ENCODE measurements around the gene TMEM163.

The TMEM163 gene

GRCh38 chr2:134425724-134426496, 292.9 kb downstream of the TMEM163 start (continued):
- TF ChIP-seq ZNF518A (tag by site-specific recombination; conservative IDR thresholded peaks at IDR 0.05; ENCODE audit: low read depth) (no peak), ZIC2 (tag by site-specific recombination; IDR thresholded peaks at IDR 0.05) (no peak), ZNF2 (tag by site-specific recombination; IDR thresholded peaks at IDR 0.05) (no peak), RBAK (tag by site-specific recombination; IDR thresholded peaks at IDR 0.05) (no peak), REPIN1 (tag by site-specific recombination; IDR thresholded peaks at IDR 0.05; ENCODE audit: low read depth) (no peak), KLF1 (tag by site-specific recombination; IDR thresholded peaks at IDR 0.05) (no peak), ZBTB1 (tag by site-specific recombination; IDR thresholded peaks at IDR 0.05) (no peak), ZNF404 (tag by site-specific recombination; IDR thresholded peaks at IDR 0.05) (no peak)

GRCh38 chr2:134421556-134422328, 297.1 kb downstream of the TMEM163 start:
- 0 out of 2 replicates have a peak, but pooled peaks have one; percentile 35 for TF ChIP-seq ZNF121 (tag by site-specific recombination; IDR thresholded peaks at IDR 0.05)
- no peak for TF ChIP-seq ZSCAN30 (tag by site-specific recombination; IDR thresholded peaks at IDR 0.05)
- no peaks in the 10 kb centered on the region for H3K9me3 ChIP-seq (ENCODE audit: control insufficient read depth, insufficient read depth, low read depth, low read length)
- H3K4me1 ChIP-seq (ENCODE audit: control insufficient read depth, insufficient read depth, low read length) = no peaks in the 10 kb centered on the region
- CTCF ChIA-PET = interaction anchor here (1.0 kb wide), 1 partner anchor 30 kb away, joined by 4 read pairs; no protein-coding TSS in a partner anchor
- no peak overlapping the region for H3K4me3 ChIP-seq (ENCODE audit: low read depth, low read length)
- H3K27ac ChIP-seq (ENCODE audit: extremely low read depth, low read depth, low read length) = no peak overlapping the region
- peaks cover 0 to 26% of the 10 kb centered on the region in 2 experiments; a peak in 2 of 3 replicates for H3K36me3 ChIP-seq (ENCODE audit: control insufficient read depth in 2 of 2, insufficient read depth in 1 of 2, low read length in 2 of 2)
- POLR2A ChIA-PET = no interaction called here

- H3K4me3 ChIP-seq (ENCODE audit: low read depth, low read length) = no peak overlapping the region
- H3K4me1 ChIP-seq (ENCODE audit: control insufficient read depth, insufficient read depth, low read length) = no peaks in the 10 kb centered on the region
- peaks cover 0 to 26% of the 10 kb centered on the region in 2 experiments; a peak in 2 of 3 replicates for H3K36me3 ChIP-seq (ENCODE audit: control insufficient read depth in 2 of 2, insufficient read depth in 1 of 2, low read length in 2 of 2)
- ChIA-PET POLR2A (no interaction called here), CTCF (interaction anchor here (1.0 kb wide), 1 partner anchor 30 kb away, joined by 4 read pairs; no protein-coding TSS in a partner anchor)
- no peaks in the 10 kb centered on the region for H3K9me3 ChIP-seq (ENCODE audit: control insufficient read depth, insufficient read depth, low read depth, low read length)
- H3K27ac ChIP-seq (ENCODE audit: extremely low read depth, low read depth, low read length) = no peak overlapping the region
- TF ChIP-seq ZNF146 (tag by site-specific recombination; IDR thresholded peaks at IDR 0.05) (no peak), ZBTB49 (tag by site-specific recombination; IDR thresholded peaks at IDR 0.05; ENCODE audit: low read depth) (no peak), SETDB1 (IDR thresholded peaks at IDR 0.05; ENCODE audit: insufficient read length, low read length) (no peak), ZNF114 (tag by site-specific recombination; IDR thresholded peaks at IDR 0.05) (no peak), ZNF658 (tag by site-specific recombination; IDR thresholded peaks at IDR 0.05) (no peak), HOXD13 (CRISPR knock-in tag; IDR thresholded peaks at IDR 0.05; ENCODE audit: borderline replicate concordance) (no peak), ZBTB11 (tag by site-specific recombination; conservative IDR thresholded peaks at IDR 0.05; ENCODE audit: low read depth) (no peak), ZSCAN4 (tag by site-specific recombination; IDR thresholded peaks at IDR 0.05) (no peak), ZNF585B (tag by site-specific recombination; IDR thresholded peaks at IDR 0.05) (no peak), ZNF514 (tag by site-specific recombination; IDR thresholded peaks at IDR 0.05) (no peak)
Measured at GRCh38 chr2:134420920-134421319, 297.9 kb downstream of the TMEM163 start.
